GM23338 (cell line): ENCODE measurements around the gene RPTOR. TPM values are rescaled to one million over a fixed set of nuclear protein-coding genes. Genes with fewer than 3 reads are reported as not detected.

Experiments used
- ATAC-seq: fragments of 200-7000 bp; cut with Tn5 transposase; 3 replicates; pipeline ENCODE4 v1.9.1; 2020
- DNase-seq: peaks from one replicate; pipeline ENCODE4 v3.0.0-alpha.2; 2015; ENCODE audit warnings: low spot score
- H2AFZ ChIP-seq: fragments of 200-600 bp; sonication (generic); 2 replicates; pipeline ENCODE4 v1.8.0; 2016; ENCODE audit warnings: antibody characterized with exemption, mild to moderate bottlenecking, moderate library complexity
- H3F3A ChIP-seq: fragments of 200-600 bp; sonication (generic); replicated peaks from 2 replicates; pipeline ENCODE4 v1.8.0; 2017; ENCODE audit warnings: antibody characterized with exemption, mixed run types, low read depth
- H3K27ac ChIP-seq: fragments of 200-600 bp; sonication (generic); 2 replicates; pipeline ENCODE4 v1.6.1; 2016; ENCODE audit warnings: low read depth
- H3K27me3 ChIP-seq: fragments of 200-600 bp; sonication (generic); 2 replicates; pipeline ENCODE4 v1.8.0; 2016; ENCODE audit warnings: mild to moderate bottlenecking, mixed run types, moderate library complexity; ENCODE audit not compliant: insufficient read depth
- H3K36me3 ChIP-seq: fragments of 200-600 bp; sonication (generic); 2 replicates; pipeline ENCODE4 v1.8.0; 2016; ENCODE audit warnings: mild to moderate bottlenecking; ENCODE audit not compliant: insufficient read depth
- H3K4me1 ChIP-seq: fragments of 200-600 bp; sonication (generic); 2 replicates; pipeline ENCODE4 v1.8.0; 2016; ENCODE audit warnings: mild to moderate bottlenecking, moderate library complexity; ENCODE audit not compliant: insufficient read depth
- H3K4me2 ChIP-seq: fragments of 200-600 bp; sonication (generic); 2 replicates; pipeline ENCODE4 v1.7.1; 2017; ENCODE audit warnings: mixed run types
- H3K4me3 ChIP-seq: fragments of 200-600 bp; sonication (generic); 2 replicates; pipeline ENCODE4 v1.6.1; 2016; ENCODE audit warnings: mixed run types
- H3K79me2 ChIP-seq: fragments of 200-600 bp; sonication (generic); replicated peaks from 2 replicates; pipeline ENCODE4 v1.8.0; 2017; ENCODE audit warnings: mild to moderate bottlenecking; ENCODE audit not compliant: insufficient read depth
- H3K9me2 ChIP-seq: fragments of 200-600 bp; sonication (generic); 2 replicates; pipeline ENCODE4 v1.8.0; 2017; ENCODE audit not compliant: insufficient read depth
- H4K20me1 ChIP-seq: fragments of 200-600 bp; sonication (generic); replicated peaks from 2 replicates; pipeline ENCODE4 v1.8.0; 2017; ENCODE audit warnings: mild to moderate bottlenecking; ENCODE audit not compliant: insufficient read depth
- H3K27ac Mint-ChIP-seq: 2 replicates; pipeline ENCODE4 v1.8.0; 2020; ENCODE audit warnings: inconsistent platforms, mild to moderate bottlenecking, moderate library complexity, mixed read lengths
- H3K27me3 Mint-ChIP-seq: 3 replicates; pipeline ENCODE4 v1.8.0; 2022; ENCODE audit warnings: low read depth, mild to moderate bottlenecking, moderate library complexity, mixed read lengths, inconsistent platforms; ENCODE audit not compliant: insufficient read depth, poor library complexity
- H3K36me3 Mint-ChIP-seq: 3 replicates; pipeline ENCODE4 v1.8.0; 2021; ENCODE audit warnings: low read depth, mild to moderate bottlenecking, inconsistent platforms, moderate library complexity, mixed read lengths
- H3K4me1 Mint-ChIP-seq: 3 replicates; pipeline ENCODE4 v1.8.0; 2020; ENCODE audit warnings: mild to moderate bottlenecking, inconsistent platforms, mixed read lengths
- H3K4me3 Mint-ChIP-seq: 3 replicates; pipeline ENCODE4 v1.8.0; 2021; ENCODE audit warnings: moderate library complexity, mild to moderate bottlenecking, inconsistent platforms, mixed read lengths
- H3K9me3 Mint-ChIP-seq: 3 replicates; pipeline ENCODE4 v1.8.0; 2020; ENCODE audit warnings: moderate library complexity, mild to moderate bottlenecking, inconsistent platforms, mixed read lengths
- EZH2phosphoT487 ChIP-seq: fragments of 200-600 bp; sonication (generic); IDR thresholded peaks from one replicate; pipeline ENCODE4 v1.8.1; 2018; ENCODE audit warnings: antibody characterized with exemption; ENCODE audit not compliant: unreplicated experiment
- JUNB ChIP-seq: IDR thresholded peaks from one replicate; pipeline ENCODE4 v1.6.1; 2016; ENCODE audit warnings: antibody characterized with exemption; ENCODE audit not compliant: unreplicated experiment
- NANOG ChIP-seq: IDR thresholded peaks from 2 replicates; pipeline ENCODE4 v1.6.1; 2016; ENCODE audit warnings: antibody characterized with exemption, borderline replicate concordance
- POLR2AphosphoS5 ChIP-seq: IDR thresholded peaks from 2 replicates; pipeline ENCODE4 v1.6.1; 2016; ENCODE audit warnings: antibody characterized with exemption, low read depth
- STAT1 ChIP-seq: IDR thresholded peaks from one replicate; pipeline ENCODE4 v1.6.1; 2016; ENCODE audit warnings: antibody characterized with exemption; ENCODE audit not compliant: unreplicated experiment
- ZNF114 ChIP-seq: fragments of 250-450 bp; sonication (Bioruptor Pico); IDR thresholded peaks from 2 replicates; pipeline ENCODE4 v1.5.0; 2020; ENCODE audit warnings: mild to moderate bottlenecking, moderate library complexity
- ZNF331 ChIP-seq: fragments of 250-450 bp; sonication (Bioruptor Pico); IDR thresholded peaks from 2 replicates; pipeline ENCODE4 v1.5.0; 2020; ENCODE audit warnings: low read depth, mild to moderate bottlenecking, moderate library complexity
- ZNF462 ChIP-seq: fragments of 250-450 bp; sonication (Bioruptor Pico); IDR thresholded peaks from 2 replicates; pipeline ENCODE4 v1.5.0; 2020; ENCODE audit warnings: mild to moderate bottlenecking, moderate library complexity
- polyA plus RNA-seq: library from polyadenylated mRNA; unstranded; fragments of >200 nt; fragmentation: Nextera tagmentation; extraction: Ambion mirVana; gene quantifications from 2 replicates; pipeline ENCODE4 v1.2.1, GENCODE V29; 2016
- total RNA-seq: library from RNA; depleted of rRNA; stranded (reverse); fragments of >200 nt; shearing (Covaris generic); gene quantifications from 2 replicates; pipeline ENCODE4 v1.2.3, GENCODE V29; 2014
- TF ChIP-seq, protein P1 (sequence below), 2 experiments: fragments of 200-600 bp in 1 of 2; sonication (generic) in 1 of 2; conservative IDR thresholded peaks; 2 replicates each; pipeline versions ENCODE4 v1.5.1 to v1.6.1; 2016 to 2017; ENCODE audit warnings: antibody characterized with exemption in 2 of 2, low read depth in 2 of 2, mild to moderate bottlenecking in 2 of 2, moderate library complexity in 1 of 2
- TF ChIP-seq, protein P2 (sequence below): IDR thresholded peaks from 2 replicates; pipeline ENCODE4 v1.6.1; 2016; ENCODE audit warnings: antibody characterized with exemption

The RPTOR gene
- total and polyA plus RNA-seq, 2 experiments from 2014 or later = 9.5 to 38.0 TPM

GRCh38 chr17:80604009-80604669, 59.5 kb downstream of the RPTOR start:
- Histone ChIP-seq H3K4me1 (peaks cover 14% of the 10 kb centered on the region), H2AFZ (no peak overlapping the region), H3K4me3 (no peak overlapping the region), H3K27me3 (no peaks in the 10 kb centered on the region), H3K9me2 (no peaks in the 10 kb centered on the region), H3K4me2 (no peak overlapping the region), H4K20me1 (peaks cover 20% of the 10 kb centered on the region), H3K27ac (no peak overlapping the region), H3K79me2 (peaks cover 79% of the 10 kb centered on the region), H3K36me3 (no peaks in the 10 kb centered on the region), H3F3A (no peaks in the 10 kb centered on the region)
- peaks cover 6% of the 10 kb centered on the region; the same call in 2 of the 3 replicates for H3K36me3 Mint-ChIP-seq
- peaks cover 5% of the 10 kb centered on the region for H3K27me3 Mint-ChIP-seq
- H3K4me1 Mint-ChIP-seq = peaks cover 17% of the 10 kb centered on the region
- no peak overlapping the region for H3K27ac Mint-ChIP-seq
- peaks cover 2% of the 10 kb centered on the region; the same call in 2 of the 3 replicates for H3K9me3 Mint-ChIP-seq
- DNase-seq (no peak), ATAC-seq (no peak)
- TF ChIP-seq ZNF331 (CRISPR knock-in tag) = no peak
- TF ChIP-seq, protein P1, sequence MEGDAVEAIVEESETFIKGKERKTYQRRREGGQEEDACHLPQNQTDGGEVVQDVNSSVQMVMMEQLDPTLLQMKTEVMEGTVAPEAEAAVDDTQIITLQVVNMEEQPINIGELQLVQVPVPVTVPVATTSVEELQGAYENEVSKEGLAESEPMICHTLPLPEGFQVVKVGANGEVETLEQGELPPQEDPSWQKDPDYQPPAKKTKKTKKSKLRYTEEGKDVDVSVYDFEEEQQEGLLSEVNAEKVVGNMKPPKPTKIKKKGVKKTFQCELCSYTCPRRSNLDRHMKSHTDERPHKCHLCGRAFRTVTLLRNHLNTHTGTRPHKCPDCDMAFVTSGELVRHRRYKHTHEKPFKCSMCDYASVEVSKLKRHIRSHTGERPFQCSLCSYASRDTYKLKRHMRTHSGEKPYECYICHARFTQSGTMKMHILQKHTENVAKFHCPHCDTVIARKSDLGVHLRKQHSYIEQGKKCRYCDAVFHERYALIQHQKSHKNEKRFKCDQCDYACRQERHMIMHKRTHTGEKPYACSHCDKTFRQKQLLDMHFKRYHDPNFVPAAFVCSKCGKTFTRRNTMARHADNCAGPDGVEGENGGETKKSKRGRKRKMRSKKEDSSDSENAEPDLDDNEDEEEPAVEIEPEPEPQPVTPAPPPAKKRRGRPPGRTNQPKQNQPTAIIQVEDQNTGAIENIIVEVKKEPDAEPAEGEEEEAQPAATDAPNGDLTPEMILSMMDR (conservative IDR thresholded peaks at IDR 0.05; ENCODE audit: low read depth in 2 of 2) = no peak
- H3K4me3 Mint-ChIP-seq = no peak overlapping the region

GRCh38 chr17:80604670-80605010, 60.0 kb downstream of the RPTOR start:
- H3K36me3 ChIP-seq = no peaks in the 10 kb centered on the region
- H3K27me3 ChIP-seq = no peaks in the 10 kb centered on the region
- H2AFZ ChIP-seq = no peak overlapping the region
- peaks cover 14% of the 10 kb centered on the region for H3K4me1 ChIP-seq
- no peak overlapping the region for H3K4me2 ChIP-seq
- Mint-ChIP-seq H3K36me3 (peaks cover 6% of the 10 kb centered on the region; the same call in 2 of the 3 replicates), H3K27ac (no peak overlapping the region), H3K27me3 (peaks cover 5% of the 10 kb centered on the region), H3K4me1 (peaks cover 17% of the 10 kb centered on the region), H3K9me3 (peaks cover 2% of the 10 kb centered on the region; the same call in 2 of the 3 replicates), H3K4me3 (no peak overlapping the region)
- H3K79me2 ChIP-seq = peaks cover 78% of the 10 kb centered on the region
- H3K9me2 ChIP-seq = no peaks in the 10 kb centered on the region
- H3F3A ChIP-seq = no peaks in the 10 kb centered on the region
- ATAC-seq = no peak
- H3K27ac ChIP-seq = no peak overlapping the region
- H4K20me1 ChIP-seq = peaks cover 20% of the 10 kb centered on the region
- no peak overlapping the region for H3K4me3 ChIP-seq
- DNase-seq = no peak
- TF ChIP-seq ZNF462 (CRISPR knock-in tag) (no peak), ZNF114 (CRISPR knock-in tag) (no peak), NANOG (no peak), POLR2AphosphoS5 (no peak), EZH2phosphoT487 (no peak), ZNF331 (CRISPR knock-in tag) (no peak), STAT1 (no peak), JUNB (no peak)
- TF ChIP-seq, protein P2, sequence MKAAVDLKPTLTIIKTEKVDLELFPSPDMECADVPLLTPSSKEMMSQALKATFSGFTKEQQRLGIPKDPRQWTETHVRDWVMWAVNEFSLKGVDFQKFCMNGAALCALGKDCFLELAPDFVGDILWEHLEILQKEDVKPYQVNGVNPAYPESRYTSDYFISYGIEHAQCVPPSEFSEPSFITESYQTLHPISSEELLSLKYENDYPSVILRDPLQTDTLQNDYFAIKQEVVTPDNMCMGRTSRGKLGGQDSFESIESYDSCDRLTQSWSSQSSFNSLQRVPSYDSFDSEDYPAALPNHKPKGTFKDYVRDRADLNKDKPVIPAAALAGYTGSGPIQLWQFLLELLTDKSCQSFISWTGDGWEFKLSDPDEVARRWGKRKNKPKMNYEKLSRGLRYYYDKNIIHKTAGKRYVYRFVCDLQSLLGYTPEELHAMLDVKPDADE = no peak
